K562 (cell line): ENCODE data around the gene FAM83E. TPM values are rescaled to one million over a fixed set of nuclear protein-coding genes. Genes with fewer than 3 reads are reported as not detected.
A peak's percentile ranks its signal among the peaks of the same experiment; 100 is the strongest.

Experiments
- ADNP ChIP-seq: fragments of 200-800 bp; sonication (Bioruptor generic); IDR thresholded peaks from 2 replicates; pipeline ENCODE4 v1.6.1; 2016; ENCODE audit warnings: missing genetic modification characterization, missing compliant biosample characterization
- ARID1B ChIP-seq: fragments of 450-650 bp; IDR thresholded peaks from 2 replicates; pipeline ENCODE4 v1.6.1; 2016; ENCODE audit warnings: antibody characterized with exemption, mild to moderate bottlenecking, inconsistent platforms
- GTF3C2 ChIP-seq: IDR thresholded peaks from 3 replicates; pipeline ENCODE4 v1.6.1; 2011; ENCODE audit warnings: borderline replicate concordance, mild to moderate bottlenecking, moderate library complexity; ENCODE audit not compliant: insufficient read length; ENCODE audit errors: extremely low read depth
- KLF10 ChIP-seq: fragments of 250-450 bp; sonication (Bioruptor Pico); IDR thresholded peaks from 2 replicates; pipeline ENCODE4 v1.6.1; 2021; ENCODE audit warnings: matching md5 sums
- NR2C1 ChIP-seq, 2 experiments: fragments of 450-650 bp; IDR thresholded peaks; 2 replicates each; pipeline ENCODE4 v1.6.1; 2017; ENCODE audit warnings: mild to moderate bottlenecking in 2 of 2, antibody characterized with exemption in 1 of 2, inconsistent platforms in 1 of 2, missing compliant biosample characterization in 1 of 2, missing genetic modification characterization in 1 of 2
- POLR2B ChIP-seq: fragments of 450-650 bp; IDR thresholded peaks from 2 replicates; pipeline ENCODE4 v1.6.1; 2018; ENCODE audit warnings: low read depth; ENCODE audit not compliant: partially characterized antibody
- RAD21 ChIP-seq, 2 experiments: fragments of 250-450 bp in 1 of 2; fragments of 450-650 bp in 1 of 2; sonication (Bioruptor Pico) in 1 of 2; formaldehyde crosslinking in 1 of 2; IDR thresholded peaks in 1 of 2; conservative IDR thresholded peaks in 1 of 2; 2 replicates each; pipeline versions ENCODE4 v1.4.0 to v1.8.0; 2020 to 2022; ENCODE audit warnings: mild to moderate bottlenecking in 2 of 2, moderate library complexity in 1 of 2
- ZNF280B ChIP-seq: fragments of 250-450 bp; sonication (Bioruptor Pico); IDR thresholded peaks from 2 replicates; pipeline ENCODE4 v1.5.1; 2021; ENCODE audit warnings: mild to moderate bottlenecking
- ZNF347 ChIP-seq: fragments of 450-650 bp; formaldehyde crosslinking; IDR thresholded peaks from 2 replicates; pipeline ENCODE4 v1.4.0; 2020; ENCODE audit warnings: low read depth, mild to moderate bottlenecking, moderate library complexity
- ZNF407 ChIP-seq: fragments of 450-650 bp; IDR thresholded peaks from 2 replicates; pipeline ENCODE4 v1.6.1; 2016; ENCODE audit warnings: low read depth
- ZNF512 ChIP-seq: IDR thresholded peaks from 2 replicates; pipeline ENCODE4 v1.6.1; 2016; ENCODE audit warnings: missing genetic modification characterization, missing compliant biosample characterization
- polyA plus RNA-seq, 8 experiments: library from polyadenylated mRNA; depleted of rRNA in 4 of 8; stranded (reverse) in 5 of 8; unstranded in 3 of 8; fragments of >200 nt; fragmentation: Nextera tagmentation in 2 of 8; fragmentation: Illumina TruSeq in 1 of 8; extraction: Ambion mirVana in 2 of 8; extraction: Trizol in 1 of 8; gene quantifications; 2 replicates each; pipeline versions ENCODE4 v1.2.1 to v1.2.3, GENCODE V29; 2011 to 2014; ENCODE audit warnings: inconsistent platforms in 1 of 8, missing spikeins in 1 of 8
- total RNA-seq, 7 experiments: library from RNA; depleted of rRNA in 6 of 7; stranded (reverse); fragments of >200 nt in 6 of 7; fragmentation: Illumina TruSeq in 2 of 7; extraction: Trizol in 2 of 7; gene quantifications; 2 replicates each; pipeline versions ENCODE4 v1.2.1 to v1.2.3, GENCODE V29; 2011 to 2021; ENCODE audit warnings: low replicate concordance in 1 of 7

The FAM83E gene
- total and polyA plus RNA-seq, 9 of the 15 experiments (the other 6 are each of a cell fraction or from before 2014, with no cell fraction given) = 0.15 to 0.87 (median 0.29) TPM; not detected in 4

DNA sequence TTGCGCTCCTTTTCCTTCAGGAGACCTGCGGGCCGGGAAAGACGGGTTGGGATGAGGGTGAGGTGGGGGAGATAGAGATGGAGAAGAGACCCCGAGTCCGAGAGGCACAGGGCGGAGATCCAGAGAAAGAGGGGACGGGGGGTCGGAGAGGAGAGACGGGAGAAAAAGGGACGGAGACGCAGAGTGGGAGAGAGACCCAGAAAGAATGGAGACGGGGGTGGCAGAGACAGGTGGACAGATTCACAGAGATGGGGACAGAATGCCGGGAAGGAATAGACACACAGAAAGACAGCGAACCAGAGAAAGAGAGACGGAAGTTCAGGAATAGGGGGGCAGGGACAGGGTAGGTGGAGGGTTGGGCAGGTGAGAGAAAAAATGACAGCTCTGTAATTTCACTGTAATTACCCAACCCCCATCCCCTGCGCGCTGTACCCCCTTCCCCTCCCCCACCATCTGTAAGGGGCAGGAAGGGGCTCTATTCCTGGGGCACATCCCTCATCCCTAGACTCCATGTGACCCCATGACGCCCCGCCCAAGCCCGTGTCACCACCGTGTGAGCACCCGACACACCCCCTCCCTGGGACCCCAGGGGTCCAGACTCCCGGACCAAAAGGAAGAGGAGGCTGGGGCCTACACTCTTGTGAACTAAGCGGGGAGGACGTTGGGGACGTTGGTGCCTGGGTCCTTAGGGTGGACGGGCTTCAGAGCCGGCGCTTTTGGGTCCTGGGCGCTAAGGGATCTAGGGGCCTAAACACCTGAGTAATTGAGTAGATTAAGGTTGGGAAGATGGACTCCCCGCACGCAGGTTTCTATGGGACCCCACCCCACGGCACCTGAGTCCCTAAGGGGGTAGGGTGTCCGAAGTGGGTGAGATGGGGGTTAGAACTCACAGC is 21.3 kb upstream of the FAM83E start (continued):
- TF ChIP-seq GTF3C2 (no peak), RAD21 (CRISPR knock-in tag; conservative IDR thresholded peaks at IDR 0.05 in 1 of 2, IDR thresholded peaks at IDR 0.05 in 1 of 2) (no peak), POLR2B (peak; percentile 21), KLF10 (CRISPR knock-in tag) (no peak), ZNF280B (CRISPR knock-in tag) (no peak), ZNF407 (no peak), ARID1B (peak; percentile 24; the same call in 1 of the 2 replicates), ZNF347 (CRISPR knock-in tag) (no peak), ADNP (tag) (no peak), ZNF512 (tag) (peak; percentile 70), NR2C1 (IDR thresholded peaks at IDR 0.05) (no peak), NR2C1 (tag; IDR thresholded peaks at IDR 0.05) (no peak)
